HEK293 (cell line): ENCODE measurements around the gene SH3BGR.

ENCODE experiments used
- CTCF ChIA-PET: fragments of 350-600 bp; formaldehyde crosslinking; extraction: SDS; loops from one replicate; lab custom pipeline; 2021; ENCODE audit warnings: antibody characterized with exemption; lab: Yijun Ruan, JAX
- POLR2A ChIA-PET: fragments of 300-600 bp; formaldehyde crosslinking; extraction: SDS; loops from one replicate; lab custom pipeline; 2020; ENCODE audit warnings: antibody characterized with exemption, inconsistent platforms; lab: Yijun Ruan, JAX
- H3K27ac ChIP-seq: fragments of 200-500 bp; sonication (Bioruptor generic); 2 replicates; pipeline ENCODE4 v1.5.1; 2014; ENCODE audit warnings: low read depth, low read length, control low read depth, inconsistent platforms; ENCODE audit errors: extremely low read depth
- H3K36me3 ChIP-seq, 2 experiments: fragments of 200-500 bp in 1 of 2; sonication (Bioruptor generic) in 1 of 2; 1 replicate in 1 of 2; 2 replicates in 1 of 2; pipeline ENCODE4 v1.5.1; 2014 to 2017; ENCODE audit warnings: inconsistent platforms in 2 of 2, low read length in 2 of 2; ENCODE audit not compliant: control insufficient read depth in 2 of 2, insufficient read depth in 1 of 2
- H3K4me1 ChIP-seq: fragments of 200-500 bp; sonication (Bioruptor generic); 2 replicates; pipeline ENCODE4 v1.5.1; 2014; ENCODE audit warnings: mild to moderate bottlenecking, low read length, inconsistent platforms; ENCODE audit not compliant: control insufficient read depth, insufficient read depth
- H3K4me3 ChIP-seq: 2 replicates; pipeline ENCODE4 v1.5.1; 2011; ENCODE audit warnings: low read depth, mild to moderate bottlenecking, control low read depth, low read length, moderate library complexity
- H3K9me3 ChIP-seq: fragments of 200-500 bp; sonication (Bioruptor generic); 2 replicates; pipeline ENCODE4 v1.5.1; 2014; ENCODE audit warnings: low read depth, low read length, inconsistent platforms; ENCODE audit not compliant: control insufficient read depth, insufficient read depth
- GLI2 ChIP-seq: fragments of 450-650 bp; formaldehyde crosslinking; IDR thresholded peaks from 2 replicates; pipeline ENCODE4; 2017; ENCODE audit warnings: missing biosample characterization, missing genetic modification characterization, low read depth, borderline replicate concordance
- OSR2 ChIP-seq: fragments of 450-650 bp; formaldehyde crosslinking; IDR thresholded peaks from 2 replicates; pipeline ENCODE4 v1.5.1; 2016; ENCODE audit warnings: missing biosample characterization, missing genetic modification characterization
- PRDM1 ChIP-seq: fragments of 450-650 bp; formaldehyde crosslinking; IDR thresholded peaks from 2 replicates; pipeline ENCODE4; 2016; ENCODE audit warnings: missing biosample characterization, missing genetic modification characterization
- SETDB1 ChIP-seq: IDR thresholded peaks from one replicate; pipeline ENCODE4 v1.6.1; 2017; ENCODE audit warnings: mild to moderate bottlenecking, low read length, moderate library complexity, mixed read lengths; ENCODE audit not compliant: insufficient read length
- SP2 ChIP-seq: fragments of 450-650 bp; formaldehyde crosslinking; IDR thresholded peaks from 2 replicates; pipeline ENCODE4 v1.5.1; 2016; ENCODE audit warnings: missing biosample characterization, missing genetic modification characterization
- SP3 ChIP-seq: fragments of 450-650 bp; formaldehyde crosslinking; IDR thresholded peaks from 2 replicates; pipeline ENCODE4 v1.5.1; 2016; ENCODE audit warnings: missing biosample characterization, missing genetic modification characterization
- ZBTB21 ChIP-seq: fragments of 450-650 bp; formaldehyde crosslinking; IDR thresholded peaks from 2 replicates; pipeline ENCODE4 v1.5.1; 2017; ENCODE audit warnings: missing biosample characterization, missing genetic modification characterization
- ZFHX2 ChIP-seq: fragments of 450-650 bp; formaldehyde crosslinking; conservative IDR thresholded peaks from 2 replicates; pipeline ENCODE4 v1.5.1; 2016; ENCODE audit warnings: missing biosample characterization, missing genetic modification characterization
- ZNF155 ChIP-seq: fragments of 450-650 bp; formaldehyde crosslinking; IDR thresholded peaks from 2 replicates; pipeline ENCODE4 v1.5.1; 2016; ENCODE audit warnings: missing biosample characterization, missing genetic modification characterization
- ZNF24 ChIP-seq: fragments of 450-650 bp; formaldehyde crosslinking; IDR thresholded peaks from 2 replicates; pipeline ENCODE4 v1.5.1; 2016; ENCODE audit warnings: missing biosample characterization, missing genetic modification characterization
- ZNF335 ChIP-seq: fragments of 450-650 bp; formaldehyde crosslinking; conservative IDR thresholded peaks from 2 replicates; pipeline ENCODE4 v1.5.1; 2016; ENCODE audit warnings: missing biosample characterization, missing genetic modification characterization
- ZNF426 ChIP-seq: fragments of 450-650 bp; formaldehyde crosslinking; IDR thresholded peaks from 2 replicates; pipeline ENCODE4 v1.5.1; 2017; ENCODE audit warnings: missing biosample characterization, missing genetic modification characterization, mild to moderate bottlenecking, inconsistent platforms, moderate library complexity
- ZNF555 ChIP-seq: fragments of 450-650 bp; formaldehyde crosslinking; conservative IDR thresholded peaks from 2 replicates; pipeline ENCODE4 v1.5.1; 2017; ENCODE audit warnings: missing biosample characterization, mild to moderate bottlenecking, missing genetic modification characterization, inconsistent platforms
- TF ChIP-seq, protein P1 (sequence below): fragments of 450-650 bp; formaldehyde crosslinking; IDR thresholded peaks from 2 replicates; pipeline ENCODE4 v1.5.1; 2016; ENCODE audit warnings: missing biosample characterization, missing genetic modification characterization
- TF ChIP-seq, protein P2 (sequence below): fragments of 450-650 bp; IDR thresholded peaks from 2 replicates; pipeline ENCODE4 v1.5.1; 2018; ENCODE audit warnings: missing biosample characterization, missing genetic modification characterization
- TF ChIP-seq, protein P3 (sequence below): fragments of 450-650 bp; formaldehyde crosslinking; IDR thresholded peaks from 2 replicates; pipeline ENCODE4 v1.5.1; 2016; ENCODE audit warnings: missing biosample characterization, missing genetic modification characterization, low read depth
- TF ChIP-seq, protein P4 (sequence below): fragments of 450-650 bp; formaldehyde crosslinking; IDR thresholded peaks from 2 replicates; pipeline ENCODE4 v1.5.1; 2016; ENCODE audit warnings: missing biosample characterization, missing genetic modification characterization

SH3BGR gene

DNA sequence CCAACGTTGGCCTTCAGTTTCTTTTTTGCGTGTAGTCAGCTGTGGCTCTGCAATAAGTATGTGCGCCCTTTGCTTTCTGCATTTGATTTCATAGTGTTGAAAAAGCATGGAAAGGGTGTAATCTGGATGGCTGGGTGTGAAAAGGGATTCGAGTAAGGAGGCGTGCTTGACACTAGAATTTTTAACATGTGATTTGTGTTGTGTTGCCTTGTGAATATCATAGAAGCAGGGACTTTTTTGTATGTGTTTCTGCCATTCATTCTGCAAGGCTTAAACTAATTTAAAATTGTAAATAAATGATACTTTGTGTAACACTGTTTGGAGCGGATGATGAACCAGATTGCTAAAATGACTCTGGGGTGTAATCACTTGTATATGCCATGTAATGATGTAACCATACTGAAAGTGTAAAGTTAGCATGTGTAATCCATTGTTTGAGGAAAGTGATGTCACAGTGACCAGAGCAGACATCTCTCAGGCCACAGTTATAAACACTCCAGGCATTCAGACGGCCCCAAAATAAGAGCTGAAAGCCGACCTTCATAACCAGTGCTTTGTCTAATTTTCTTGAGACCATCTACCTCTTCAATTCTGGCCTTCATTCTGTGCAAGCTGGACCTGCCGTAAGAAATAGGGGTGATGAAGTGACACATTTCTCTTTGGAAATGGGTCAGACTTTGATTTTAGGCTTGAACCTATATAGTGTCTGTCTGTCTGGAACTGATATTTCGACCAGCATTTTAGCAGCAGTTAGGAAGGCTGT, 618 bp downstream of the SH3BGR start (continued):
- TF ChIP-seq, protein P1, sequence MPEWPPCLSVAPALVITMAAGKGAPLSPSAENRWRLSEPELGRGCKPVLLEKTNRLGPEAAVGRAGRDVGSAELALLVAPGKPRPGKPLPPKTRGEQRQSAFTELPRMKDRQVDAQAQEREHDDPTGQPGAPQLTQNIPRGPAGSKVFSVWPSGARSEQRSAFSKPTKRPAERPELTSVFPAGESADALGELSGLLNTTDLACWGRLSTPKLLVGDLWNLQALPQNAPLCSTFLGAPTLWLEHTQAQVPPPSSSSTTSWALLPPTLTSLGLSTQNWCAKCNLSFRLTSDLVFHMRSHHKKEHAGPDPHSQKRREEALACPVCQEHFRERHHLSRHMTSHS (tag by site-specific recombination), result no peak
- TF ChIP-seq ZNF155 (tag by site-specific recombination) (no peak), ZNF555 (tag by site-specific recombination) (no peak), ZBTB21 (tag by site-specific recombination) (peak; percentile 94), ZNF335 (tag by site-specific recombination) (peak; percentile 24; the same call in 1 of the 2 replicates), GLI2 (no peak), SP3 (tag by site-specific recombination) (peak; percentile 34; the same call in 1 of the 2 replicates), OSR2 (tag by site-specific recombination) (0 out of 2 replicates have a peak, but pooled peaks have one; percentile 6), SP2 (tag by site-specific recombination) (no peak)
- TF ChIP-seq, protein P2, sequence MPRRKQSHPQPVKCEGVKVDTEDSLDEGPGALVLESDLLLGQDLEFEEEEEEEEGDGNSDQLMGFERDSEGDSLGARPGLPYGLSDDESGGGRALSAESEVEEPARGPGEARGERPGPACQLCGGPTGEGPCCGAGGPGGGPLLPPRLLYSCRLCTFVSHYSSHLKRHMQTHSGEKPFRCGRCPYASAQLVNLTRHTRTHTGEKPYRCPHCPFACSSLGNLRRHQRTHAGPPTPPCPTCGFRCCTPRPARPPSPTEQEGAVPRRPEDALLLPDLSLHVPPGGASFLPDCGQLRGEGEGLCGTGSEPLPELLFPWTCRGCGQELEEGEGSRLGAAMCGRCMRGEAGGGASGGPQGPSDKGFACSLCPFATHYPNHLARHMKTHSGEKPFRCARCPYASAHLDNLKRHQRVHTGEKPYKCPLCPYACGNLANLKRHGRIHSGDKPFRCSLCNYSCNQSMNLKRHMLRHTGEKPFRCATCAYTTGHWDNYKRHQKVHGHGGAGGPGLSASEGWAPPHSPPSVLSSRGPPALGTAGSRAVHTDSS (tag by site-specific recombination), result 0 out of 2 replicates have a peak, but pooled peaks have one; percentile 36
- TF ChIP-seq, protein P3, sequence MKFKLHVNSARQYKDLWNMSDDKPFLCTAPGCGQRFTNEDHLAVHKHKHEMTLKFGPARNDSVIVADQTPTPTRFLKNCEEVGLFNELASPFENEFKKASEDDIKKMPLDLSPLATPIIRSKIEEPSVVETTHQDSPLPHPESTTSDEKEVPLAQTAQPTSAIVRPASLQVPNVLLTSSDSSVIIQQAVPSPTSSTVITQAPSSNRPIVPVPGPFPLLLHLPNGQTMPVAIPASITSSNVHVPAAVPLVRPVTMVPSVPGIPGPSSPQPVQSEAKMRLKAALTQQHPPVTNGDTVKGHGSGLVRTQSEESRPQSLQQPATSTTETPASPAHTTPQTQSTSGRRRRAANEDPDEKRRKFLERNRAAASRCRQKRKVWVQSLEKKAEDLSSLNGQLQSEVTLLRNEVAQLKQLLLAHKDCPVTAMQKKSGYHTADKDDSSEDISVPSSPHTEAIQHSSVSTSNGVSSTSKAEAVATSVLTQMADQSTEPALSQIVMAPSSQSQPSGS (tag by site-specific recombination), result peak; percentile 99
- TF ChIP-seq, protein P4, sequence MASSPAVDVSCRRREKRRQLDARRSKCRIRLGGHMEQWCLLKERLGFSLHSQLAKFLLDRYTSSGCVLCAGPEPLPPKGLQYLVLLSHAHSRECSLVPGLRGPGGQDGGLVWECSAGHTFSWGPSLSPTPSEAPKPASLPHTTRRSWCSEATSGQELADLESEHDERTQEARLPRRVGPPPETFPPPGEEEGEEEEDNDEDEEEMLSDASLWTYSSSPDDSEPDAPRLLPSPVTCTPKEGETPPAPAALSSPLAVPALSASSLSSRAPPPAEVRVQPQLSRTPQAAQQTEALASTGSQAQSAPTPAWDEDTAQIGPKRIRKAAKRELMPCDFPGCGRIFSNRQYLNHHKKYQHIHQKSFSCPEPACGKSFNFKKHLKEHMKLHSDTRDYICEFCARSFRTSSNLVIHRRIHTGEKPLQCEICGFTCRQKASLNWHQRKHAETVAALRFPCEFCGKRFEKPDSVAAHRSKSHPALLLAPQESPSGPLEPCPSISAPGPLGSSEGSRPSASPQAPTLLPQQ (tag by site-specific recombination), result 0 out of 2 replicates have a peak, but pooled peaks have one; percentile 47

DNA sequence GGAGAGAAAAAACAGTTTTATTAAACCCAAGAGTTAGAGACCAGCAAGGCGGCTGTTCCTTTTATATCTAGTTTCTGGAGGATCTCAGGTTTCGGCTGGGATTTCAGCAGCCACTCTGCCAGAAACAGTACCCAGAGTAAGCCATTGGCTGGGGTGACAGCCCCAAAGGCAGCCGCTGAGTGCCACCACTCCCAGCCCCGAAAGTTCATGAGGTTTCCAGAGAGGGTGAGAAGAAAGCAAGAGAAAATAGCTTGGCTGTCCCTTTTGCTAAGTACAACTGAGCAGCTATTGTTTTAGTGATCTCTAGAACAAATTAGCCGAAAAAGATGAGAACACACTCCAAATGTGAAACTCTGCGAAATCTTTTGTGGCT, 1.2 kb downstream of the SH3BGR start:
- peaks cover 15% of the 10 kb centered on the region for H3K4me1 ChIP-seq
- H3K36me3 ChIP-seq, result no peaks in the 10 kb centered on the region
- TF ChIP-seq ZNF426 (tag by site-specific recombination) (no peak), PRDM1 (tag by site-specific recombination) (peak; percentile 53; the same call in 1 of the 2 replicates)
- H3K9me3 ChIP-seq, result no peaks in the 10 kb centered on the region
- H3K27ac ChIP-seq, result peak overlapping the region; percentile 32; the same call in 1 of the 2 replicates
- ChIA-PET CTCF (interaction anchor here (0.6 to 1.3 kb wide), 3 partner anchors 10 to 108 kb away, joined by 3 to 6 read pairs (median 3); no protein-coding TSS in a partner anchor), POLR2A (no interaction called here)
- no peak overlapping the region for H3K4me3 ChIP-seq

DNA sequence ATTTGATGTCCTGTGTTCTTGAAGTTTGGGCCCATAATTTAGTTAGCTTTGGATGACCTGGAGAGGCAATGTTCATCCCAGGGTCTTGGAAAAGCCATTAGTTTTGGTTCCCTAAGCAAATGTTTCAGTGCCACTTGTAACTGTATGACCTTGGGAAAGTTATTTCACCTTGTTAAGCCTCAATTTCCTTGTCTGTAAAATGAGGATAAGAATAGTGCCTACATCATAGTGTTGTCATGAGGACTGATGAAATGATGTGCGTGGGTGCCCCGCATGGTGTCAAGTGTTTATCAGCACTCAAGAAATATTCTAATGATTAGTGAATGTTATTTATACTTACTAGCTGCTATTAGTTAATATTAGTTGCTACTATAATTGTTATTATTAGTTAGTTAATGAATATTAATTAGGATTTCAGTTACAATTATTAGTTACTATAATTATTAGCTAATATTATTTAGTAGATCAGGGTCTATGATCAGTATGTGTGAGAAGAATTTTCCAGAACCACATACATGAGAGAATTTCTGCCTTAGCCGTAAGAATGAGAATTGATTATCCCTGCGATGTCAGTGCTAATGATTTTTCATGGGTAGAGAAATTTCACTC, 1.9 kb downstream of the SH3BGR start:
- Histone ChIP-seq H3K36me3 (no peaks in the 10 kb centered on the region), H3K27ac (no peak overlapping the region)
- ChIA-PET CTCF (interaction anchor here (1.3 kb wide), 1 partner anchor 12 kb away, joined by 6 read pairs; no protein-coding TSS in a partner anchor), POLR2A (no interaction called here)
- TF ChIP-seq SETDB1 (no peak), ZFHX2 (tag by site-specific recombination) (peak; percentile 19; the same call in 1 of the 2 replicates), ZNF24 (tag by site-specific recombination) (0 out of 2 replicates have a peak, but pooled peaks have one; percentile 16)
- TF ChIP-seq, all 188 proteins: peak for 2
- no peaks in the 10 kb centered on the region for H3K9me3 ChIP-seq
- H3K4me3 ChIP-seq, result no peak overlapping the region
- H3K4me1 ChIP-seq, result peaks cover 15% of the 10 kb centered on the region
